ENCODE data around the gene CELF6.

DNA sequence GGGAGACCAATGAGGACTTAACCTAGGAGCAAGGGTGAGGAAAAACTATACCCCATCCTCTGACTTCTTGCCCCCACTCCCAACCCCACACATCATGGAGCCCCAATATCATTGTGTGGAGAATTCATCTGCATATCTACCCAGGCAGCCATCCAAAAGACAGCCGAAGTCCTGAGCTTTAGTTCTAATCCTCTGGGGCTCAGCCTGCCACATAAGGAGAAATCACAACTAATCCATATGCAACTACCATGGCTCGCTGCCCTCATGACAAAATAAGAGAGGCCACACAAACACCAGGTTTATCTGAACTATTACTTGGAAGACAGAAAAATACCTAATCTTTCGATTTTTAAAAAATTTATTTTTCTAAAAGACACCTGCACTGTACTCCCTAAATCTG lies 38.2 kb upstream of the CELF6 start:
- TF ChIP-seq CTCF (conservative IDR thresholded peaks at IDR 0.05 in 1 of 2, IDR thresholded peaks at IDR 0.05 in 1 of 2; ENCODE audit: low read depth in 1 of 2, low read length in 2 of 2) (no peak), EZH2 (IDR thresholded peaks at IDR 0.05; ENCODE audit: low read length, missing control alignments) (no peak)
